M059J (cell line): Measurements from ENCODE around the gene GRXCR1. TPM values are rescaled to one million over a fixed set of nuclear protein-coding genes. Genes with fewer than 3 reads are reported as not detected.
A peak's percentile ranks its signal among the peaks of the same experiment; 100 is the strongest.

Experiments used
- DNase-seq: peaks from one replicate; pipeline ENCODE4 v3.0.0-alpha.2; 2012; ENCODE audit warnings: low read depth
- total RNA-seq: library from RNA; depleted of rRNA; stranded (reverse); fragments of >200 nt; shearing (Covaris generic); gene quantifications from 2 replicates; pipeline ENCODE4 v1.2.3, GENCODE V29; 2014; rRNA removed

GRXCR1 gene
- total RNA-seq, 1 experiment from 2014 or later = not detected

DNA sequence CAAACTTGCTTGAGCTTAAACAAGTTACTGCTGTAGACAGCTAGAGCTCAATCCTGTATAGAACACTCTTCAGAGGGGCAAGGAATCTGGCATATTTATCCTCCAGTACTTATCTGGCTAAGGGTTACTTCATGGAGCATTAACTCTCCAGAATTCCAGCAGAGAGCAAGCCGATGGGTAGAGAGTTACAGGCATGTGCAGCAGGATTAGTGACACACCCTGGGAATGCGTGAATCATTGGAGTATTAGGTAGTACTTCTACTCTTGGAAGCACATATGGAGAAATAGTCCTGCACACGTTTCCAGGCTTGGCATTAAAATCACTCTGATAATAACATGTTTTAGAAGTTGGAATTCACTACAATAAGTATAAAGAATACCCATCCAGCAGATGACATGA is 35.4 kb downstream of the GRXCR1 start:
- no peak for DNase-seq

- no peak for DNase-seq
Observed at GRCh38 chr4:42928582-42928981, 36.1 kb downstream of the GRXCR1 start.

DNA sequence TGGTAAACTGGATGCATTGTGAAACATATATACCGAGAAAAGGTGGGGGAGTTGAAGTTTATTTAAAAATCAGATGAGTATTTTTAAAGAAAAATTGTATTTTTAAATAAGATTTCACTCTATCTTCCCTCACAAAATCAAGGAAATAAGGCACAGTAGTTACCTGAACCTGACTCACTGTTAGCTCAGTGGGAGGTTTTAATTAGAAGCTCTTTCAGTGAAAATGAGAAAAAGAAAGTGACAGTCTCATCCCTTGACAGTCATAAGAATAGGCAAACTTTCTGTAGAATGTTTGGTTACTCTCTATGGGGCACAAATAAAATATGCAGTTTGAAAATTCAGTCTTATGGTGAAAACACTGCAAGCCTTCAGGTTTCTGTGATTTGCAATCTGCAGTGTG is 49.7 kb downstream of the GRXCR1 start:
- DNase-seq = no peak

DNA sequence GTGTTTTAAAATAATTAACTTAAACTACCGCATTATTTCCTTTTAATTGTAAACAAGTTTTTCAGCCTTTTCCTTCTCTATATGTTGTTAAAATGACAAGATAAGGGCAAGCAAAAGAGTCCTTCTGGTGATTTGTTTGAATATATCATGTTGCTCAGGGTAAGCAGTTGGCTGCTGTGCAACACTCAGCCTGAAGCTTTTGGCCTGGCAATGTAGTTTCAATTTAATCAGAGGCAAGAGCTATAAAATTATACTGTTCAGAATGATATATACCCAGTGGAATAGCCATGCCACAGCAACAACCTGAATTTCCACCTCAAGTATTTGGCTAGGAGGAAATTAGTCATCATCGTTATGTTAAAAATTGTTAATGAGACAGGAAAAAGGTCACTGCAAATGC is 53.4 kb downstream of the GRXCR1 start:
- DNase-seq = no peak

DNA sequence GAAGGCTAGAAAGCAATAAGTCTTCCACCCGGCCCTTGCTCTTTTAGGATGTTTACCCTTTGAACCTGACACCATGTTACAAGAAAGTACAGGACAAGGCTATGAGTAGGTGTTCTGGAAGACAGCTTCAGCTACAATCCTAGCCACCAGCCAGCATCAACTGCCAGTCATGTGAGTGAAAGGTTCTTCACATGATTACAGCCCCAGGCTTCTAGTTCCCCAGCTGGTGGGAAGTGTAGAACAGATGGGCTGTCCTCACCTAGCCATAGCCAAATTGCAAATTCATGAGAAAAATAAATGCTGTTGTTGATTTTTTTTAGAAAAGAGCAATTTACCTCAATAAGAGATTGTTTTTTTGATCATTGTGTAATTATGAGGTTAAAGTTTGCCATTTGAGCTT is 60.8 kb downstream of the GRXCR1 start:
- no peak for DNase-seq

DNA sequence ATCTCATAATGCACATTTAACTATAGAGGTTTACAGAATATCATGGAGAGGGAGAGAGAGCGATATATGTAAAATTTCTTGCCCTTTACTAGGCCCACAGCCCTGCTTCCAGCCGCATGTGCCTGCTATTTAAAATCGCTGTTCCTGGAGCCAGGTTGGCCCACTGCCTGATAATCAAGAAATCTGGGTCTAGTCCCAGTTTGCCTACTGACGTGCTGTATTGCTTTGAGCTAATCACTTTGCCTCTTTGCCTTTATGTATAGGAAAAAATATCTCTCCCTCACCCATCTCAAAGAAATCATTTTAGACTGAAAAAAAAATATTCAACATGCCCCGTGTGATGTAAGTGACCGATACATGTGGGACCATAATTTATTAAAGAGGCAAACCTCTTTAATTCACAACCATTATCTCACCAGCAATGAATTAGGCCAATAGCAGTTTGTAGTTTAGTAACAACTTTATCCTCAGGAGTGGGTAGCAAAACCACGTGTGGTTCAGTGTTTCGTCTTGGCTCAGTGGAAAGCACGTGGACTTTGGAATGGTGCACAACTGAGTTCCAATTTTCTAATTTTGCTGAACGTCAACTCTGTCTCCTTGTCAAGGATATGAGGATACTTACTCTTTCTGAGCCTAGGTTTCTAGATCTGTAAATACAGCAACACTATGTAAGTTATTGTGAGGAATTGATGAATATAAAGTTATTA is 62.6 kb downstream of the GRXCR1 start:
- DNase-seq = no peak

GRCh38 chr4:42955746-42956505 is 63.4 kb downstream of the GRXCR1 start:
- DNase-seq = no peak

- DNase-seq = no peak
Observed at GRCh38 chr4:42965326-42965725, 72.8 kb downstream of the GRXCR1 start.

- no peak for DNase-seq
Observed at GRCh38 chr4:42985976-42986375, 93.5 kb downstream of the GRXCR1 start.

- peak; percentile 3 for DNase-seq
Observed at GRCh38 chr4:42995343-42995944, 102.9 kb downstream of the GRXCR1 start.

- DNase-seq = no peak
Observed at GRCh38 chr4:43008793-43009192, 116.3 kb downstream of the GRXCR1 start.

DNA sequence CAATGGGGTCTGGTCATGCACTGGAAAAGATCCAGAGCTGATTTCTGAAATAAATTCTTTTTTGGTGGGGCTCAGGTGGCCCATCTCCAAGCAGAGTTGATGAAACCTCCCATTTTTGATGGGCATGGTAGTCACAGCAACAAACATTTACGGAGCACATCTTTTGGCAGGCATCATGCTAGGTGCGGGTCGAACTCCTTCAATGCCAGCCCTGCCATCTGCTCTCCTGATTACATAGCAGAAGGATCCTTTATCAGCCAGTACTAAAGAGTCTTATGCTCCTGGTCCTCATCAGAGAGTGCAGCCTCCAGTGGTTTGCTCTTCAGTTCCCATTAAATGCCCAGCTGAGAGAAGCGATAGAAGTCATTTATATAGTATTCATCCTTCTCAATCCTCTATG is 121.7 kb downstream of the GRXCR1 start:
- no peak for DNase-seq

GRCh38 chr4:43041632-43042031 is 149.1 kb downstream of the GRXCR1 start:
- no peak for DNase-seq

- DNase-seq = no peak
Observed at GRCh38 chr4:43047058-43047457, 154.5 kb downstream of the GRXCR1 start.

GRCh38 chr4:43048570-43048969 is 156.1 kb downstream of the GRXCR1 start:
- no peak for DNase-seq

DNA sequence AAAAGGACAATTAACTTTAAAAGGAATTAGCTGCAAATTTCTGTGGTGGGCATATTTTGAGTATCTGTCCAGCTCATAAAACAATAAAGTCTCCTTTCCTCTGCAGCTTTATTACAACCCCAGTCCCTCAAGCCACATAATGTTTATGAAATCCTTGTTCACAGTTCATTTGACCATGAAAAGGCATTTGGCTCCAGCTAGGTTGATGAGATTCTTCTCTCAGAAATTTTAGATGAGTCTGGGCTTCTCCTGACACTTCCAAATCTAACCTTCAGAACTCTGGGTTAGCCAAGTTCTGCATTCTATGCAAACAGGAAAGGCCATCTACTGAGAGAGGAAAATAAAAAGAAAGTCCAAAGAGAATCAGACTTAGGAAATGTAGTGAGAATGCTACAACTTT is 156.8 kb downstream of the GRXCR1 start:
- no peak for DNase-seq

- no peak for DNase-seq
Observed at GRCh38 chr4:43066415-43066814, 173.9 kb downstream of the GRXCR1 start.

DNA sequence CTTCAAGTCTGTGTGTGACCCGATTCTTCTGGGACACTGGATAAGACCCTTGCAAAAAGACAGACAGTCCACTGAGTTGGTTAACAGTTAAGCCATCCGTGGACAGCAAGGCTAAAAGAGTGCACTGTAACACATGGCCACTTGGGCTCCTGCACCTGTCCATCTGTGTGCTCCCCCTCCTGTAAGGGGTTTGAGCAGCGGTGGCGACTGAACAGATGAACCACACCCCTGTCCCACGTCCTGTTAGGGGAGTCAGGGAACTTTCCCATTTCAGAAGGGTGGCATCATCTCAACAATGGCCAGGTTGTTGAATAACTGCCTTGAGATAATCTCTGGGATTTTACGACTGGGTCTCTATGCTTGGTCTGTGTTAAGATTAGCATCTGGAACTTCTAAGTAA is 178.6 kb downstream of the GRXCR1 start:
- DNase-seq = no peak

Other genes with a start within 250 kb of the GRXCR1 start
- gene ATP8A1, start 235.6 kb upstream of the GRXCR1 start, total RNA-seq = 0.81 and 1.3 TPM in 2 replicates